DOHH2 (cell line): ENCODE data around the gene ARID4B.

Experiments used
- EZH2phosphoT487 ChIP-seq: fragments of 200-600 bp; sonication (generic); IDR thresholded peaks from 2 replicates; pipeline ENCODE4 v1.6.1; 2017; ENCODE audit warnings: borderline replicate concordance, mild to moderate bottlenecking, antibody characterized with exemption, low read length, moderate library complexity, mixed read lengths
- TF ChIP-seq, protein P1 (sequence below): fragments of 200-600 bp; sonication (generic); IDR thresholded peaks from one replicate; pipeline ENCODE4 v1.5.1; 2014; ENCODE audit warnings: antibody characterized with exemption, mild to moderate bottlenecking, low read depth, low read length; ENCODE audit not compliant: poor library complexity, severe bottlenecking

DNA sequence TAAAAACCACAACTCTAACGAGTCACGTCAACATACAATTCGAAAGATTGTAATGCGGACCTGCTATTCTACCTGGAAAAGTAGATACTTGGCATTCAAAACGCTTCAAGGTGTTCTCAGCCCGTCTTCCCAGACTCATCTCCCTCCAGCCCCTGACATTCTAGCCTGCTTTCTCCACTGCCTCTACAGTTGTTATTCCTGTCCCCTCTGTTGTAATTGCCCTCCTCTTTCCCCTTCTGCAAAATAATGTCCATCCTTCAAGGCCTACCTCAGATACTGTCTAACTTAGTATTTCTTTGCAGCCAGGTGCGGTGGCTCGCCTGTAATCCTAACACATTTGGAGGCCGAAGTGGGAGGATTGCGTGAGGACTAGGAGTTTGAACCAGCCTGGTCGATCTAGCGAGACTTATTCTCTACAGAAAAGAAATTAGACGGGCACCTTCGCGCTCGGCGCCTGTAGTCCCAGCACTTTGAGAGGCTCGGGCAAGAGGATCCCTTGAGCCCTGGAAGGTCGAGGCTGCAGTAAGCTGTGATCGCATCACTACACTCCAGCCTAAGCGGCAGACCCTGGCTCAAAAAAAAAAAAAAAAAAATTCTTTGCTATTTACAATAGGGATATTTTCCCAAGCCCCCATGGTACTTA, 166.2 kb downstream of the ARID4B start:
- TF ChIP-seq, protein P1, sequence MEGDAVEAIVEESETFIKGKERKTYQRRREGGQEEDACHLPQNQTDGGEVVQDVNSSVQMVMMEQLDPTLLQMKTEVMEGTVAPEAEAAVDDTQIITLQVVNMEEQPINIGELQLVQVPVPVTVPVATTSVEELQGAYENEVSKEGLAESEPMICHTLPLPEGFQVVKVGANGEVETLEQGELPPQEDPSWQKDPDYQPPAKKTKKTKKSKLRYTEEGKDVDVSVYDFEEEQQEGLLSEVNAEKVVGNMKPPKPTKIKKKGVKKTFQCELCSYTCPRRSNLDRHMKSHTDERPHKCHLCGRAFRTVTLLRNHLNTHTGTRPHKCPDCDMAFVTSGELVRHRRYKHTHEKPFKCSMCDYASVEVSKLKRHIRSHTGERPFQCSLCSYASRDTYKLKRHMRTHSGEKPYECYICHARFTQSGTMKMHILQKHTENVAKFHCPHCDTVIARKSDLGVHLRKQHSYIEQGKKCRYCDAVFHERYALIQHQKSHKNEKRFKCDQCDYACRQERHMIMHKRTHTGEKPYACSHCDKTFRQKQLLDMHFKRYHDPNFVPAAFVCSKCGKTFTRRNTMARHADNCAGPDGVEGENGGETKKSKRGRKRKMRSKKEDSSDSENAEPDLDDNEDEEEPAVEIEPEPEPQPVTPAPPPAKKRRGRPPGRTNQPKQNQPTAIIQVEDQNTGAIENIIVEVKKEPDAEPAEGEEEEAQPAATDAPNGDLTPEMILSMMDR = no peak
- TF ChIP-seq EZH2phosphoT487 = no peak
